SK-N-SH (cell line): ENCODE results near the gene RSRC1. TPM values are rescaled to one million over a fixed set of nuclear protein-coding genes. Genes with fewer than 3 reads are reported as not detected.

ENCODE experiments used
- CTCF ChIA-PET: fragments of 300-600, 350-600 bp; formaldehyde crosslinking; extraction: SDS; loops from one replicate; lab custom pipeline; 2021; lab: Yijun Ruan, JAX
- POLR2A ChIA-PET: fragments of 350-600 bp; sonication (Branson Sonifier 250); formaldehyde crosslinking; extraction: SDS; loops from one replicate; lab custom pipeline; 2020; ENCODE audit warnings: antibody characterized with exemption, inconsistent platforms; lab: Yijun Ruan, JAX
- DNase-seq: peaks from one replicate; pipeline ENCODE4 v3.0.0; 2012
- H2AFZ ChIP-seq: fragments of 200-600 bp; sonication (generic); 2 replicates; pipeline ENCODE4 v1.8.1; 2016; ENCODE audit warnings: antibody characterized with exemption, mild to moderate bottlenecking, low read depth
- H3F3A ChIP-seq: fragments of 200-600 bp; sonication (generic); replicated peaks from 2 replicates; pipeline ENCODE3; 2016; ENCODE audit warnings: antibody characterized with exemption, mild to moderate bottlenecking; ENCODE audit not compliant: insufficient read depth
- H3K27ac ChIP-seq, 2 experiments: fragments of 200-500 bp in 1 of 2; fragments of 200-600 bp in 1 of 2; sonication (Bioruptor generic) in 1 of 2; sonication (generic), shearing (Covaris generic) in 1 of 2; 2 replicates each; pipeline versions ENCODE4 v1.5.1 to v1.6.1; 2014 to 2016; ENCODE audit warnings: low read depth in 2 of 2, inconsistent platforms in 1 of 2, low read length in 1 of 2, mild to moderate bottlenecking in 1 of 2, mixed read lengths in 1 of 2
- H3K27me3 ChIP-seq: fragments of 200-600 bp; sonication (generic), shearing (Covaris generic); 2 replicates; pipeline ENCODE4 v1.6.1; 2016; ENCODE audit warnings: mixed run types; ENCODE audit not compliant: insufficient read depth
- H3K36me3 ChIP-seq, 2 experiments: fragments of 200-500 bp in 1 of 2; fragments of 200-600 bp in 1 of 2; sonication (Bioruptor generic) in 1 of 2; sonication (generic) in 1 of 2; replicated peaks in 1 of 2; 2 replicates each; pipeline versions ENCODE3 to v1.5.1; 2014 to 2016; ENCODE audit warnings: low read length in 1 of 2, mild to moderate bottlenecking in 1 of 2; ENCODE audit not compliant: insufficient read depth in 2 of 2, control insufficient read depth in 1 of 2
- H3K4me1 ChIP-seq, 2 experiments: fragments of 200-500 bp in 1 of 2; fragments of 200-600 bp in 1 of 2; sonication (Bioruptor generic) in 1 of 2; sonication (generic), shearing (Covaris generic) in 1 of 2; 2 replicates each; pipeline versions ENCODE4 v1.5.1 to v1.6.1; 2014 to 2016; ENCODE audit warnings: low read depth in 1 of 2, low read length in 1 of 2, mixed run types in 1 of 2; ENCODE audit not compliant: insufficient read depth in 2 of 2, control insufficient read depth in 1 of 2
- H3K4me2 ChIP-seq: fragments of 200-600 bp; sonication (generic), shearing (Covaris generic); 2 replicates; pipeline ENCODE4 v1.6.1; 2017; ENCODE audit warnings: mixed run types
- H3K4me3 ChIP-seq, 2 experiments: fragments of 200-500 bp in 1 of 2; fragments of 200-600 bp in 1 of 2; sonication (Bioruptor generic) in 1 of 2; sonication (generic), shearing (Covaris generic) in 1 of 2; 2 replicates each; pipeline versions ENCODE4 v1.5.1 to v1.8.1; 2014 to 2016; ENCODE audit warnings: low read depth in 2 of 2, inconsistent platforms in 1 of 2, low read length in 1 of 2, mild to moderate bottlenecking in 1 of 2, mixed read lengths in 1 of 2, moderate library complexity in 1 of 2
- H3K79me2 ChIP-seq: fragments of 200-600 bp; sonication (generic); 2 replicates; pipeline ENCODE4 v1.8.1; 2017; ENCODE audit warnings: mild to moderate bottlenecking; ENCODE audit not compliant: insufficient read depth
- H3K9ac ChIP-seq: fragments of 200-600 bp; sonication (generic); 2 replicates; pipeline ENCODE4 v1.6.1; 2017; ENCODE audit warnings: mixed run types
- H3K9me2 ChIP-seq: fragments of 200-600 bp; sonication (generic); 2 replicates; pipeline ENCODE4 v1.6.1; 2017; ENCODE audit warnings: mixed run types
- H3K9me3 ChIP-seq: fragments of 200-600 bp; sonication (generic); 2 replicates; pipeline ENCODE4 v1.6.1; 2017; ENCODE audit warnings: mixed run types, mild to moderate bottlenecking, moderate library complexity
- H4K20me1 ChIP-seq: fragments of 200-600 bp; sonication (generic); 2 replicates; pipeline ENCODE4 v1.6.1; 2017; ENCODE audit warnings: mild to moderate bottlenecking, mixed run types; ENCODE audit not compliant: insufficient read depth
- CHD2 ChIP-seq: fragments of 150-350 bp; IDR thresholded peaks from 2 replicates; pipeline ENCODE4 v1.6.1; 2018; ENCODE audit warnings: low read length; ENCODE audit not compliant: partially characterized antibody
- ELF1 ChIP-seq: IDR thresholded peaks from 2 replicates; pipeline ENCODE4 v1.4.0; 2012
- EZH2phosphoT487 ChIP-seq: fragments of 200-600 bp; sonication (generic); IDR thresholded peaks from 2 replicates; pipeline ENCODE4 v1.6.1; 2017; ENCODE audit warnings: low read depth, mixed run types, mild to moderate bottlenecking, antibody characterized with exemption, moderate library complexity, borderline replicate concordance
- FOXJ3 ChIP-seq: sonication (generic); formaldehyde crosslinking; IDR thresholded peaks from 2 replicates; pipeline ENCODE4 v1.5.1; 2020; ENCODE audit warnings: mild to moderate bottlenecking, missing genetic modification reagents
- GABPA ChIP-seq: IDR thresholded peaks from 2 replicates; pipeline ENCODE4 v1.4.0; 2012; ENCODE audit warnings: low read depth, mild to moderate bottlenecking
- GATA2 ChIP-seq: sonication (generic); formaldehyde crosslinking; IDR thresholded peaks from 2 replicates; pipeline ENCODE4 v1.5.0; 2020; ENCODE audit warnings: mild to moderate bottlenecking, missing genetic modification reagents
- JUND ChIP-seq: IDR thresholded peaks from 2 replicates; pipeline ENCODE4 v1.4.0; 2012
- MXI1 ChIP-seq: IDR thresholded peaks from 2 replicates; pipeline ENCODE4 v1.6.1; 2012; ENCODE audit warnings: mild to moderate bottlenecking, low read depth, low read length, improper control_type of control experiment
- POLR2AphosphoS5 ChIP-seq: IDR thresholded peaks from 2 replicates; pipeline ENCODE4 v1.6.1; 2012; ENCODE audit warnings: low read depth, low read length
- RCOR1 ChIP-seq: fragments of 150-350 bp; IDR thresholded peaks from 2 replicates; pipeline ENCODE4 v1.6.1; 2017; ENCODE audit warnings: antibody characterized with exemption, low read length
- REST ChIP-seq: IDR thresholded peaks from 2 replicates; pipeline ENCODE4 v1.6.1; 2012; ENCODE audit warnings: mild to moderate bottlenecking, low read depth, low read length, moderate library complexity
- RFX5 ChIP-seq: IDR thresholded peaks from 2 replicates; pipeline ENCODE4 v1.6.1; 2012; ENCODE audit warnings: mild to moderate bottlenecking, improper control_type of control experiment, low read length
- SMC3 ChIP-seq: IDR thresholded peaks from 2 replicates; pipeline ENCODE4 v1.6.1; 2012; ENCODE audit warnings: low read depth, low read length, improper control_type of control experiment
- TCF12 ChIP-seq: IDR thresholded peaks from 2 replicates; pipeline ENCODE4 v1.4.0; 2012
- USF1 ChIP-seq: IDR thresholded peaks from 2 replicates; pipeline ENCODE4 v1.4.0; 2012; ENCODE audit warnings: low read depth, borderline replicate concordance
- WGBS: methylation state at CpG from one replicate; pipeline ENCODE4 v1.1.6; 2017; ENCODE audit warnings: low lambda C conversion rate; 5-methylcytosine and 5-hydroxymethylcytosine counted together
- polyA plus RNA-seq, 3 experiments: library from polyadenylated mRNA; depleted of rRNA; stranded (reverse); fragments of >200 nt; gene quantifications; 2 replicates each; pipeline ENCODE4 v1.2.3, GENCODE V29; 2012
- TF ChIP-seq, protein P1 (sequence below): IDR thresholded peaks from 2 replicates; pipeline ENCODE4 v1.4.0; 2012; ENCODE audit warnings: low read depth, borderline replicate concordance
- TF ChIP-seq, protein P2 (sequence below): fragments of 150-350 bp; IDR thresholded peaks from 2 replicates; pipeline ENCODE4 v1.6.1; 2016; ENCODE audit warnings: mild to moderate bottlenecking, low read depth, low read length

Gene RSRC1
- polyA plus RNA-seq, 1 of the 3 experiments (the other 2 are of a cell fraction), result 4.5 TPM

DNA sequence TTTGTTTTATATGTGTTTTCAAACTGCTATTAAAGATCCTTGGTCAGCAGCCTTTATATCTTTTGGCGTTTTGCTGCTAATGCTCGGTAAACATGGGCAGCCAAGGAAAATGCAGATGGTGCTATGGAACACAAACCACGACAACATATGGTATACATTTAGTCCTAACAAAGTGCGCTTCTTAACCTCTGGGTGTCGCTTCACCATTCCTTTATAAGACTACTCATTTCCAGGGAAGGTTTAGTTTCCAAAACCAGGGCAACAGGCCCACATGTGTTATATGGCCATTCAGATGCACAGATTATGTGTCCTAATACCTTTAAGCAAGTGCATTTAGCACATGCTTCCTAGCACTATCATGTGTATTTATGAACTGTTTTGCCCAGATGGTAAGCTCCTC is 18.4 kb upstream of the RSRC1 start:
- POLR2A ChIA-PET, result no interaction called here
- WGBS, result 67% methylated on average over 5 of the region's 5 CpGs
- H3K4me1 ChIP-seq, result no peaks in the 10 kb centered on the region; a peak in 1 of 4 replicates
- H3K79me2 ChIP-seq, result no peaks in the 10 kb centered on the region
- TF ChIP-seq GABPA, result no peak
- TF ChIP-seq TCF12, result 0 out of 2 replicates have a peak, but pooled peaks have one; percentile 15
- no peak for TF ChIP-seq RCOR1
- TF ChIP-seq, protein P1, sequence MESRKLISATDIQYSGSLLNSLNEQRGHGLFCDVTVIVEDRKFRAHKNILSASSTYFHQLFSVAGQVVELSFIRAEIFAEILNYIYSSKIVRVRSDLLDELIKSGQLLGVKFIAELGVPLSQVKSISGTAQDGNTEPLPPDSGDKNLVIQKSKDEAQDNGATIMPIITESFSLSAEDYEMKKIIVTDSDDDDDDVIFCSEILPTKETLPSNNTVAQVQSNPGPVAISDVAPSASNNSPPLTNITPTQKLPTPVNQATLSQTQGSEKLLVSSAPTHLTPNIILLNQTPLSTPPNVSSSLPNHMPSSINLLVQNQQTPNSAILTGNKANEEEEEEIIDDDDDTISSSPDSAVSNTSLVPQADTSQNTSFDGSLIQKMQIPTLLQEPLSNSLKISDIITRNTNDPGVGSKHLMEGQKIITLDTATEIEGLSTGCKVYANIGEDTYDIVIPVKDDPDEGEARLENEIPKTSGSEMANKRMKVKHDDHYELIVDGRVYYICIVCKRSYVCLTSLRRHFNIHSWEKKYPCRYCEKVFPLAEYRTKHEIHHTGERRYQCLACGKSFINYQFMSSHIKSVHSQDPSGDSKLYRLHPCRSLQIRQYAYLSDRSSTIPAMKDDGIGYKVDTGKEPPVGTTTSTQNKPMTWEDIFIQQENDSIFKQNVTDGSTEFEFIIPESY, result no peak
- no peaks in the 10 kb centered on the region for H4K20me1 ChIP-seq
- no peak overlapping the region for H3K4me2 ChIP-seq
- H3K36me3 ChIP-seq, result peaks cover 10% of the 10 kb centered on the region in 2 experiments
- no peak overlapping the region for H3K9ac ChIP-seq
- no peaks in the 10 kb centered on the region for H3K9me3 ChIP-seq
- no peak for DNase-seq
- no peak overlapping the region for H3K27ac ChIP-seq
- H3K9me2 ChIP-seq, result no peaks in the 10 kb centered on the region
- CTCF ChIA-PET, result interaction anchor here (1.2 kb wide), 1 partner anchor 18 kb away, joined by 3 read pairs; the partner anchor contains the start of gene RSRC1
- no peaks in the 10 kb centered on the region for H3F3A ChIP-seq
- H3K4me3 ChIP-seq, result no peak overlapping the region
- no peaks in the 10 kb centered on the region for H3K27me3 ChIP-seq
- no peak overlapping the region for H2AFZ ChIP-seq

DNA sequence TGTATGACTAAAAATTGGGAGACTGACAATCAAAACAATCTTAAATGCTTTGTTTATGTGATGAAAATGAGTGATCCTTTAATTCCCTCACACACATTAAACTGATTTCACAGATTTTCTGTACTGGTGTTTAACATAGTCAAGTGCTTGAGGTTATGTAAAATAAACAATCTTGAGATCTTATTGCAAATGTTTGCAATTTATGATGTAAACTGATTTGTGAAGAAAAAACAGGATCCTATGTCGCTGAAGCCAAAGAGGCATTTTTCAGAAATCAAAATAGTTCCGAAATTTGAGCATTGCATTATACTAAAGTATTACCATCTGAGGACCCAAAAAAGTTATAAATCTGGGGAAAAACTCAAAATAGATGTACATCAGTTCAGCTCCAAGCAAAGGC is 16.4 kb upstream of the RSRC1 start:
- POLR2A ChIA-PET, result no interaction called here
- 94% methylated on average over 2 of the region's 2 CpGs for WGBS
- Histone ChIP-seq H3F3A (no peaks in the 10 kb centered on the region), H3K79me2 (no peaks in the 10 kb centered on the region), H3K4me3 (no peak overlapping the region), H4K20me1 (no peaks in the 10 kb centered on the region), H3K4me1 (no peaks in the 10 kb centered on the region; a peak in 1 of 4 replicates), H3K9ac (no peak overlapping the region), H3K36me3 (peaks cover 23 to 28% of the 10 kb centered on the region in 2 experiments), H3K27ac (no peak overlapping the region), H3K9me2 (no peaks in the 10 kb centered on the region), H3K9me3 (no peaks in the 10 kb centered on the region), H3K27me3 (no peaks in the 10 kb centered on the region), H3K4me2 (no peak overlapping the region), H2AFZ (no peak overlapping the region)
- TF ChIP-seq RFX5 (no peak), MXI1 (no peak), EZH2phosphoT487 (no peak), FOXJ3 (no peak), POLR2AphosphoS5 (no peak), JUND (no peak), REST (no peak), TCF12 (no peak), CHD2 (no peak), USF1 (no peak), GATA2 (CRISPR knock-in tag) (no peak), ELF1 (no peak), SMC3 (no peak)
- TF ChIP-seq, protein P1, result no peak
- TF ChIP-seq, protein P2, sequence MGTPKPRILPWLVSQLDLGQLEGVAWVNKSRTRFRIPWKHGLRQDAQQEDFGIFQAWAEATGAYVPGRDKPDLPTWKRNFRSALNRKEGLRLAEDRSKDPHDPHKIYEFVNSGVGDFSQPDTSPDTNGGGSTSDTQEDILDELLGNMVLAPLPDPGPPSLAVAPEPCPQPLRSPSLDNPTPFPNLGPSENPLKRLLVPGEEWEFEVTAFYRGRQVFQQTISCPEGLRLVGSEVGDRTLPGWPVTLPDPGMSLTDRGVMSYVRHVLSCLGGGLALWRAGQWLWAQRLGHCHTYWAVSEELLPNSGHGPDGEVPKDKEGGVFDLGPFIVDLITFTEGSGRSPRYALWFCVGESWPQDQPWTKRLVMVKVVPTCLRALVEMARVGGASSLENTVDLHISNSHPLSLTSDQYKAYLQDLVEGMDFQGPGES, result no peak
- CTCF ChIA-PET, result no interaction called here
- no peak for DNase-seq
